ENCODE data around the gene PPP1R1B. TPM values are rescaled to one million over a fixed set of nuclear protein-coding genes. Genes with fewer than 3 reads are reported as not detected.

PPP1R1B gene
- total RNA-seq = not detected in 2 replicates

- peak; percentile 32 for FAIRE-seq
Measured at GRCh38 chr17:39626171-39627046, at the start of gene PPP1R1B. PPP1R1B (plus strand) TSS chr17:39626952; CDS start chr17:39627393, 441 bp downstream.

DNA sequence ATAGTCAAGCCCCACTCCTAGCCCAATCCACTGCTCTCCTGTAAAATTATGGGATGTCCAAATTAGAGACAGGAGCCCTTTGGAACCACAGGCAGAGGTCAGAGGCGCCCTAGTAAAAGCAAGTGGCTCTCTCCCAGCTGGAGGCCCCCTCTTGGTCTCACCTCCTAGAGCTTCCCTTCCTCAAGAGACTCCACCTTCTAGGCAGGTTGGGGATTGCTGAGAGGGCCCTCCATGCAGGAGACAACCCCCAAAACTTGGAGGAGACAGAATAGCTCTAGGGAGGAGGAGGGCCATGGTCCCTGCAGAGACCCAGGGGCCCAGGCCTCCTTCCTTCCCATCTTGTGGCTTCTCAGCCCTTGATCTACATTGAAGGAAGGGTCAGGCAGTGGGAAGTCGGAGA, 48.5 kb upstream of the PPP1R1B start:
- no peak overlapping the region for H3K4me3 ChIP-seq (ENCODE audit: low read depth, low read length)
- H3K27me3 ChIP-seq (ENCODE audit: control insufficient read depth, insufficient read depth, low read length) = peaks cover 8% of the 10 kb centered on the region
- no peaks in the 10 kb centered on the region for H3K36me3 ChIP-seq (ENCODE audit: control insufficient read depth, insufficient read depth, low read length)
- DNase-seq (ENCODE audit: low read depth) (no peak), FAIRE-seq (no peak)
- TF ChIP-seq CTCF (IDR thresholded peaks at IDR 0.05; ENCODE audit: insufficient read depth, low read length, severe bottlenecking) = no peak

More at GRCh38 chr17:39626171-39627046, at the start of gene PPP1R1B:
- Histone ChIP-seq H3K4me3 (ENCODE audit: low read depth, low read length) (no peak within 1 kb of the TSS), H3K36me3 (ENCODE audit: control insufficient read depth, insufficient read depth, low read length) (no peaks in the 10 kb centered on the region), H3K27me3 (ENCODE audit: control insufficient read depth, insufficient read depth, low read length) (peaks cover 9% of the 10 kb centered on the region)
- DNase-seq (ENCODE audit: low read depth) = no peak
- TF ChIP-seq CTCF (IDR thresholded peaks at IDR 0.05; ENCODE audit: insufficient read depth, low read length, severe bottlenecking) = no peak

DNA sequence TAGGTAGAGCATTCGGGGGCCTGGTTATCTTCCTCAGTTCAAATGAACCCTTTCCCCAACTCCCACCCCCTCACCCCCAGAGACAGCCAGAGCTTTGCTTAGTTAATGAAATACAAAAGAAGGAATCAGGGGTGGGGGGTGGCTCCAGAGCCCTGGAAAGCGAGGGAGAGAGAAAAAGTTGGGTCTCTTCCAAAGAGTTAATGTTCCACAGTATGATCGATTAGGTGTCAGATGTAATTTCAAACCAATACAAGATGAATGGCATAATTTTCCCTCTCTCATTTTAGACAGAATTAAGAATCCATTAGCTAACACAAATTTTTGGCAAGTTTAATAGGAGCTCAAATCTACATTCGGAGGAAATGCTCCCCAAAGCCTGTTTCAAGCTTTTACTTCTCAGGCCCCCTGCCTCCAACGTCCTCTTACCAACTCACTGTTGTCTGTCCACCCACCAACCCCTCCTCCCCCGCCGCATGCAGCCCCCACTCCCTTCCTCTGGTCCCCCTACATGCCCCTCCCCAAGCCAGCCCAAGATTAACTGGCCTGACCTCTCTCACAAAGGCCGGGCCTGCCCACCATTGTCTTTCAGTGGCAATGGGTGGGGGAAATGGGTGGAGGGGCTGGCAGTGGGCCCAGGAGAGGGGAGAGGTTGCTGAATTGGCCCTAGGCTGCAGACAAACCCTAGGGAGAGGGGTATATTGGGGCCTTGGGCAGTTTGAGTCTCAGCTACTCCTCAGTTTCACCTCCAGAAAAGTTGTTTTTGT, 47.3 kb upstream of the PPP1R1B start:
- Histone ChIP-seq H3K4me3 (ENCODE audit: low read depth, low read length) (no peak overlapping the region), H3K36me3 (ENCODE audit: control insufficient read depth, insufficient read depth, low read length) (no peaks in the 10 kb centered on the region), H3K27me3 (ENCODE audit: control insufficient read depth, insufficient read depth, low read length) (peaks cover 8% of the 10 kb centered on the region)
- FAIRE-seq = no peak
- no peak for TF ChIP-seq CTCF (IDR thresholded peaks at IDR 0.05; ENCODE audit: insufficient read depth, low read length, severe bottlenecking)
- no peak for DNase-seq (ENCODE audit: low read depth)

DNA sequence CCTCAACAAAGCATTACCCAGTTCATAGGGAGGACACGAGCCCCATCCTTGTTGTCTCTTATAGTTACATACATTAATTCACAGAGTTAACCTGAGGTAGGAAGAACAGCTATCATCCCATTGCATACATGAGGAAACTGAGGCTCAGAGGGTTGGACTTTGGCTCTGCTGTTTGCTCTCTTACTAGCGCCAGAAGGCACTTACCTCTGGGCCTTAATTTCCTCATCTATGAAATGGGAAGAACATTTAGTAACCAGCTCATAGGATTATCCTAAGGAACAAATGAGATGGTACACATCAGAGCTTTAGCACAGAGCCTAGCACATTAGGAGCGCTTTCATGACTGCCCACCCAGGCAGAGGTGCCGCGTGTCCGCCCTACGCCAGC, 46.7 kb upstream of the PPP1R1B start:
- FAIRE-seq = peak; percentile 18
- no peaks in the 10 kb centered on the region for H3K36me3 ChIP-seq (ENCODE audit: control insufficient read depth, insufficient read depth, low read length)

GRCh38 chr17:39581071-39581758, 45.5 kb upstream of the PPP1R1B start:
- no peak for TF ChIP-seq CTCF (IDR thresholded peaks at IDR 0.05; ENCODE audit: insufficient read depth, low read length, severe bottlenecking)
- DNase-seq (ENCODE audit: low read depth) (no peak), FAIRE-seq (no peak)
- Histone ChIP-seq H3K27me3 (ENCODE audit: control insufficient read depth, insufficient read depth, low read length) (peaks cover 4% of the 10 kb centered on the region), H3K4me3 (ENCODE audit: low read depth, low read length) (no peak overlapping the region), H3K36me3 (ENCODE audit: control insufficient read depth, insufficient read depth, low read length) (no peaks in the 10 kb centered on the region)

More for the DNA sequence above, 46.7 kb upstream of the PPP1R1B start:
- Histone ChIP-seq H3K27me3 (ENCODE audit: control insufficient read depth, insufficient read depth, low read length) (peaks cover 8% of the 10 kb centered on the region), H3K4me3 (ENCODE audit: low read depth, low read length) (no peak overlapping the region)
- no peak for DNase-seq (ENCODE audit: low read depth)
- no peak for TF ChIP-seq CTCF (IDR thresholded peaks at IDR 0.05; ENCODE audit: insufficient read depth, low read length, severe bottlenecking)
